ENCODE data around the gene JPT1. TPM values are rescaled to one million over a fixed set of nuclear protein-coding genes. Genes with fewer than 3 reads are reported as not detected.

The JPT1 gene
- total RNA-seq, 1 experiment from 2014 or later: 341 TPM

DNA sequence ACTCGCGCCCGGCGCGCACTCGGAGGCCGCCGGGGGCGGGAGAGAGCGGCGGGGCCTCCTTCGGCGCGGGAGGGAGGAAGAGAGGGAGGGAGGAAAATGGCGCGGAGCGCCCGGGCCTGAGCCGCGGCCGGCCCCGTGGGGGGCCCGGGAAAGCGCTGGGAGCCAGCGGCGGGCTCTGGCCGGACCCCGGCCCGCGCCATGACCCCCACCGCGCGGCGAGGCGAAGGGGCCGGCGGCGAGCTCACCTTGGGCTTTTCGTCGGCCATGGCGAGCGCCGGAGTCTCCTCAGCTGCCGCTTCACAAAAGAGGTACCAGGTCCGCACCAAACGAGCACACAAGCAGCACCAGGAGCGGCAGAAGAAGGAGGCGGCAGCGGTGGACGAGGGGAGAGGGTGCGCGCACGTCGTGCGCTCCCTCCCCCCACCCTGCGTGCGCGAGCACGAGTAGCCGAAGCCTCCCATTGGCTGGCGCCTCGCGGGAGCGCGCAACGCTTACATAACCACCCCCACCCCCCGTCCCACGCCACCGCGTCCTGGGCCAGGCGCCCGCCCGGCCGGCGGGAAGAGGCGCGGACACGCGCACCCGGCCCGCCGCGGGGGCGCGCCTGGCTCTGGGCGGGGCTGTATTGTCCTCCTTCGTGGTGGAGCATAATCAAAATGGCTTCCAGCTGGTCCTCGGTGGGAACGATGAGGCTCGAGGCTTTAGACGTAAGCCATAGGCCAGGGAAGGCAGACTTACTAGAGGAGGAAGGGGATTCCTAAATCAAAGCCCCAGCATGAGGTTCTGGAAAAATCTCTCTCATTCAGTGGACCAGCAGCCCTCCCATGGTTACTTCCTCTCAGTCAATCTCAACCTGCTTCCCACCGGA lies 28.5 kb upstream of the JPT1 start, which contains the start of gene SUMO2 (continued):
- TF ChIP-seq ZNF425 (CRISPR knock-in tag; conservative IDR thresholded peaks at IDR 0.05) (no peak), ZNF219 (CRISPR knock-in tag; IDR thresholded peaks at IDR 0.05; ENCODE audit: borderline replicate concordance) (no peak), SMAD4 (CRISPR knock-in tag; IDR thresholded peaks at IDR 0.05) (no peak), FOXP1 (CRISPR knock-in tag; IDR thresholded peaks at IDR 0.05; ENCODE audit: borderline replicate concordance) (peak; percentile 76), PREB (CRISPR knock-in tag; IDR thresholded peaks at IDR 0.05; ENCODE audit: borderline replicate concordance) (no peak), ZNF396 (CRISPR knock-in tag; IDR thresholded peaks at IDR 0.05; ENCODE audit: borderline replicate concordance) (no peak), AFF4 (CRISPR knock-in tag; IDR thresholded peaks at IDR 0.05; ENCODE audit: borderline replicate concordance) (no peak), FOXJ3 (CRISPR knock-in tag; IDR thresholded peaks at IDR 0.05; ENCODE audit: borderline replicate concordance) (no peak), ATF2 (CRISPR knock-in tag; IDR thresholded peaks at IDR 0.05; ENCODE audit: borderline replicate concordance, low read depth) (no peak), ZNF232 (CRISPR knock-in tag; IDR thresholded peaks at IDR 0.05) (no peak), TP53 (CRISPR knock-in tag; IDR thresholded peaks at IDR 0.05) (0 out of 2 replicates have a peak, but pooled peaks have one; percentile 18), NR2C2 (CRISPR knock-in tag; IDR thresholded peaks at IDR 0.05) (no peak), ZNF671 (CRISPR knock-in tag; IDR thresholded peaks at IDR 0.05) (no peak), FOXP4 (CRISPR knock-in tag; IDR thresholded peaks at IDR 0.05) (no peak; the same call in 1 of the 2 replicates), FOXK1 (CRISPR knock-in tag; IDR thresholded peaks at IDR 0.05) (peak; percentile 64), CREB1 (CRISPR knock-in tag; IDR thresholded peaks at IDR 0.05) (no peak), NR1H2 (CRISPR knock-in tag; IDR thresholded peaks at IDR 0.05) (no peak), JAZF1 (CRISPR knock-in tag; IDR thresholded peaks at IDR 0.05) (no peak), USF1 (CRISPR knock-in tag; IDR thresholded peaks at IDR 0.05) (no peak)
- TF ChIP-seq, protein P1, sequence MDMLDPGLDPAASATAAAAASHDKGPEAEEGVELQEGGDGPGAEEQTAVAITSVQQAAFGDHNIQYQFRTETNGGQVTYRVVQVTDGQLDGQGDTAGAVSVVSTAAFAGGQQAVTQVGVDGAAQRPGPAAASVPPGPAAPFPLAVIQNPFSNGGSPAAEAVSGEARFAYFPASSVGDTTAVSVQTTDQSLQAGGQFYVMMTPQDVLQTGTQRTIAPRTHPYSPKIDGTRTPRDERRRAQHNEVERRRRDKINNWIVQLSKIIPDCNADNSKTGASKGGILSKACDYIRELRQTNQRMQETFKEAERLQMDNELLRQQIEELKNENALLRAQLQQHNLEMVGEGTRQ (CRISPR knock-in tag; IDR thresholded peaks at IDR 0.05): 0 out of 2 replicates have a peak, but pooled peaks have one; percentile 17
- TF ChIP-seq, protein P2, sequence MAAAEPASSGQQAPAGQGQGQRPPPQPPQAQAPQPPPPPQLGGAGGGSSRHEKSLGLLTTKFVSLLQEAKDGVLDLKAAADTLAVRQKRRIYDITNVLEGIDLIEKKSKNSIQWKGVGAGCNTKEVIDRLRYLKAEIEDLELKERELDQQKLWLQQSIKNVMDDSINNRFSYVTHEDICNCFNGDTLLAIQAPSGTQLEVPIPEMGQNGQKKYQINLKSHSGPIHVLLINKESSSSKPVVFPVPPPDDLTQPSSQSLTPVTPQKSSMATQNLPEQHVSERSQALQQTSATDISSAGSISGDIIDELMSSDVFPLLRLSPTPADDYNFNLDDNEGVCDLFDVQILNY (CRISPR knock-in tag; IDR thresholded peaks at IDR 0.05): peak; percentile 17; the same call in 1 of the 2 replicates
- TF ChIP-seq, protein P3, sequence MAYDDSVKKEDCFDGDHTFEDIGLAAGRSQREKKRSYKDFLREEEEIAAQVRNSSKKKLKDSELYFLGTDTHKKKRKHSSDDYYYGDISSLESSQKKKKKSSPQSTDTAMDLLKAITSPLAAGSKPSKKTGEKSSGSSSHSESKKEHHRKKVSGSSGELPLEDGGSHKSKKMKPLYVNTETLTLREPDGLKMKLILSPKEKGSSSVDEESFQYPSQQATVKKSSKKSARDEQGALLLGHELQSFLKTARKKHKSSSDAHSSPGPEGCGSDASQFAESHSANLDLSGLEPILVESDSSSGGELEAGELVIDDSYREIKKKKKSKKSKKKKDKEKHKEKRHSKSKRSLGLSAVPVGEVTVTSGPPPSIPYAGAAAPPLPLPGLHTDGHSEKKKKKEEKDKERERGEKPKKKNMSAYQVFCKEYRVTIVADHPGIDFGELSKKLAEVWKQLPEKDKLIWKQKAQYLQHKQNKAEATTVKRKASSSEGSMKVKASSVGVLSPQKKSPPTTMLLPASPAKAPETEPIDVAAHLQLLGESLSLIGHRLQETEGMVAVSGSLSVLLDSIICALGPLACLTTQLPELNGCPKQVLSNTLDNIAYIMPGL (CRISPR knock-in tag; IDR thresholded peaks at IDR 0.05): peak; percentile 70; the same call in 1 of the 2 replicates
